ENCODE data around the gene AGRN.

AGRN gene

DNA sequence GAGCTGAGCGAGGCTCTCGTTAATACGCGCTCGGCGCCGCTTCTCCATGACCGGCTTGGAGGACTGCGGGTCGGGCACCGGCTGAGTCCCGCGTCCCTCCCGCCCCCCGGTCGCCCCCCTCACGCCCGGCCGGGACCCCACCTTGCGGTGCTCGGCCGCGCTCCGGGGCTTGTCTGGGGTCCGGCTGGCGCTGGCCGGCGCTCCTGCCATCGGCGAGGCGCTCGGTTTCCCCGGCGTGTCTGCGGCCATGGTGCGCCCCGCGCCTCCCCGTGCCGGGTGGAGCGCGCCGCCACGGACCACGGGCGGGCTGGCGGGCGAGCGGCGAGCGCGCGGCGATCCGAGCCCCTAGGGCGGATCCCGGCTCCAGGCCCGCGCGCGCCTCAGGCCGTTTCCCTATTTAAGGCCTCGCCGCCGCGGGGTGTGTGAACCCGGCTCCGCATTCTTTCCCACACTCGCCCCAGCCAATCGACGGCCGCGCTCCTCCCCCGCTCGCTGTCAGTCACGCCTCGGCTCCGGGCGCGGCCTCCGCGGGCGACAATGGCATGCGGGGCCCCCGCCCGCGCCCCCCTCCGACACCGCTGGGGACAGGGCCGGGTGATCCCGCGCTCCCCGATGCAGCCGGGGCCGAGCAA is 20.1 kb upstream of the AGRN start, which contains the start of gene HES4:
TSS of gene HES4 (minus strand) at position 373 of the 632 bp plus-strand sequence. CDS start at position 249, 124 bp downstream.
- TF ChIP-seq ZFX (IDR thresholded peaks at IDR 0.05), result peak; percentile 78; the same call in 1 of the 2 replicates
- TF ChIP-seq, protein P1, sequence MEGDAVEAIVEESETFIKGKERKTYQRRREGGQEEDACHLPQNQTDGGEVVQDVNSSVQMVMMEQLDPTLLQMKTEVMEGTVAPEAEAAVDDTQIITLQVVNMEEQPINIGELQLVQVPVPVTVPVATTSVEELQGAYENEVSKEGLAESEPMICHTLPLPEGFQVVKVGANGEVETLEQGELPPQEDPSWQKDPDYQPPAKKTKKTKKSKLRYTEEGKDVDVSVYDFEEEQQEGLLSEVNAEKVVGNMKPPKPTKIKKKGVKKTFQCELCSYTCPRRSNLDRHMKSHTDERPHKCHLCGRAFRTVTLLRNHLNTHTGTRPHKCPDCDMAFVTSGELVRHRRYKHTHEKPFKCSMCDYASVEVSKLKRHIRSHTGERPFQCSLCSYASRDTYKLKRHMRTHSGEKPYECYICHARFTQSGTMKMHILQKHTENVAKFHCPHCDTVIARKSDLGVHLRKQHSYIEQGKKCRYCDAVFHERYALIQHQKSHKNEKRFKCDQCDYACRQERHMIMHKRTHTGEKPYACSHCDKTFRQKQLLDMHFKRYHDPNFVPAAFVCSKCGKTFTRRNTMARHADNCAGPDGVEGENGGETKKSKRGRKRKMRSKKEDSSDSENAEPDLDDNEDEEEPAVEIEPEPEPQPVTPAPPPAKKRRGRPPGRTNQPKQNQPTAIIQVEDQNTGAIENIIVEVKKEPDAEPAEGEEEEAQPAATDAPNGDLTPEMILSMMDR (conservative IDR thresholded peaks at IDR 0.05), result no peak
- H3K27ac ChIP-seq, result peak within 1 kb of the TSS; percentile 95

DNA sequence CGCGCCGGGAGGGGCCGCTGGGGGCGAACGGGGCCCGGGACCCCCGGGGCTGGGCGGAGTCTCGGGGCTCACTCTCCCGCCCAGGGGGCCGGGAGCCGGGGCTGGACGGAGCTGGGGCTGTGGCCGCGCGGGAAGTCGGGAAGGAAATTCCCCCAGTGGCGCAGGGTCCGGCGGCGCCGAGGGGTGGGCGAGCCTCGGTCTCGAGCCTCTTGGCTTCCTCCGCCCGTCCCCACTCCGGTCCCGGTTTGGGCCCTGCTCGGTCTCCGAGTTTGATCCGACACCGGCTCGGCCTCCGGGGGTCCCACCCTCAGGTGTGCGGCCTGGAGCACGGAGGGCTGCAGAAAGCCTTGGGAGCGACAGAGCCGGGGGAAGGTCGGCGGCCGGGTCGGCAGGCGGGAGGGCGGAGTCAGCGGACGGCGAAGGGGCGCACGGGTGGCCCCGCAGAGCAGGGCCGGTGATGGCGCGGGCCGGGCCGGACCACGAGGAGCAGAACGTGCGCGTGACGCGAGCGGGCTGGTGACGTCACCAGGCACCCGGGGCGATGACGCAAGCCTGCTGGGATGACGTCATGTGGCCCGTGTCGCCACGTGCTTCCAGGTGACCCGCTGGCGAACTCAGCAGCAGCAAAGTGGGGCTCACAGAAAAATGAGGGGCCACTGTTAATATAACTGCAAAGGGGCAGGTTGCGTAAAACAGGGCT is 19.4 kb upstream of the AGRN start:
- TF ChIP-seq ZFX (IDR thresholded peaks at IDR 0.05), result peak; percentile 68
- TF ChIP-seq, protein P1 (conservative IDR thresholded peaks at IDR 0.05), result no peak
- peak overlapping the region; percentile 95 for H3K27ac ChIP-seq

DNA sequence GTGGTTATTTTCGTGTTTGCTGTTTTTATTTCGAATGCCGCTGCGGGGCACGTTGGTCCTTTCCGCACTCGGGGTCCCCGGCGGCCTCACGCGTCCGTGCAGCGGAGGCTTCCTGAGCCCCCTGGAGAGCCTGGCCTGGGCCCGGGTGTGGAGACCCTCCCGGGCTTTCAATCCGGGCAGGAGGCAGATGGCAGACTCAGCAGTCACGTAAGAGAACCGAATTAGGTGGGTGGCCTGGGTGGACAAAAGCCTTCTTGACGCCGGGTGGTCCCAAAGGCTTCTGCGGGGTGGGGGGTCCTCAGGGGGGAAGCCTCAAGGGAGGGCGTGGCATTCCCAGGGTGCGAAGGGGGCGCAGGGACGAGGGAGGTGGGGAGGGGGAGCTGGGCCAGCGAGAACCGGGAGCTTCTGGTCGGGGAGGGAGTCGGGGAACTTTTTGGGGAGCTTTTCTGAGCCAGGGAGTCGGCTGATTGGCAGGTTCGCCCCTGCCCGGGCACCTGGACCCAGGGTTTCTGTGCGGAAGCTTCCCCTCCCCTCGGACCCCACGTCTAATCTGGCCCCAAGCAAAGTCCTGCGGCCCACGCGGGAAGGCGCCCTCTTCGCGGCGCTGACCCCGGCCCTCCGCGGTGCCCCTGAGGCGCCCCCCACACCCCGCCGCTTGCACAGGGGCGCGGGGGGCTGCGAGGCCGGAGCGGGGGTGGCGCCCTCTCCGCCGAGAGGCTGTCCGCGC is 18.7 kb upstream of the AGRN start:
- H3K27ac ChIP-seq, result peak overlapping the region; percentile 95
- TF ChIP-seq ZFX (IDR thresholded peaks at IDR 0.05), result 0 out of 2 replicates have a peak, but pooled peaks have one; percentile 28
- TF ChIP-seq, protein P1 (conservative IDR thresholded peaks at IDR 0.05), result no peak

- H3K27ac ChIP-seq, result peak overlapping the region; percentile 68; the same call in 1 of the 2 replicates
- TF ChIP-seq ZFX (IDR thresholded peaks at IDR 0.05), result no peak
- TF ChIP-seq, protein P1 (conservative IDR thresholded peaks at IDR 0.05), result no peak
Observed at GRCh38 chr1:1003618-1004419, 16.1 kb upstream of the AGRN start.

DNA sequence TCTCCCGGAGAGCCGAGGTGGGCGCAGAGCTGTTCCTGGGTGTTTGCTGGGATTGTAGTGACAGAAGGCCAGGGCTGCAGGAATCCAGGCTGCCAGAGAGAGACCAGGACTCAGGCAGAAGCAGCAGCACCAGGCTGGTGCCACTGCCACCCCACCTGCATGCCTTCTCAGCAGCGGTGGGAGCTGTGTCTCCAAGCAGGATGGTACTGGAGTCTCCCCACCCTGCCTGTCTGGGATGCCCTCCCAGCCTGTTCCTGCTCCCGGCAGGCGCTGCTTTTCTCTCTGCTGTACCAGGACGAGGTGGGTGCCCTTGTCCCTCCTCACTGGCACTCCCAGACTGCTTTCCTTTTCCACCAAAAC is 15.5 kb upstream of the AGRN start:
- H3K27ac ChIP-seq, result peak overlapping the region; percentile 68
- no peak for TF ChIP-seq ZFX (IDR thresholded peaks at IDR 0.05)
- TF ChIP-seq, protein P1 (conservative IDR thresholded peaks at IDR 0.05), result no peak

- no peak for TF ChIP-seq ZFX (IDR thresholded peaks at IDR 0.05)
- peak overlapping the region; percentile 68 for H3K27ac ChIP-seq
Observed at GRCh38 chr1:1004780-1005697, 14.9 kb upstream of the AGRN start.
